ENCODE results near the gene DQX1.

GRCh38 chr2:74493546-74493945, 32.5 kb downstream of the DQX1 start:
- TF ChIP-seq CTCF (IDR thresholded peaks at IDR 0.05) (no peak), POLR2A (IDR thresholded peaks at IDR 0.05) (no peak)
